ENCODE data around the gene FCHSD2. TPM values are rescaled to one million over a fixed set of nuclear protein-coding genes. Genes with fewer than 3 reads are reported as not detected.
A peak's percentile ranks its signal among the peaks of the same experiment; 100 is the strongest.

Gene FCHSD2
- total and polyA plus RNA-seq, 2 donors (not counting 1 experiment from before 2014, with no cell fraction given), result 113 to 189 TPM

GRCh38 chr11:72824811-72825505, 317.2 kb downstream of the FCHSD2 start:
- Histone ChIP-seq H3K9ac (ENCODE audit: low read length) (no peak overlapping the region), H3K4me2 (replicated peaks; ENCODE audit: low read depth, low read length, poor library complexity, severe bottlenecking) (no peak overlapping the region), H3K4me1 (ENCODE audit: control insufficient read depth in 2 of 2, insufficient read depth in 2 of 2, low read length in 2 of 2) (peaks cover 16 to 44% of the 10 kb centered on the region in 2 donors), H3K27me3 (replicated peaks in 1 of 4; ENCODE audit: control extremely low read depth in 1 of 4, control insufficient read depth in 3 of 4, insufficient read depth in 4 of 4, low read length in 3 of 4) (no peaks in the 10 kb centered on the region), H3K4me3 (ENCODE audit: control extremely low read depth in 1 of 5, extremely low read depth in 1 of 5, insufficient read depth in 1 of 5, low read depth in 2 of 5, low read length in 4 of 5) (no peak overlapping the region), H3K79me2 (ENCODE audit: control insufficient read depth, insufficient read depth, low read length) (no peaks in the 10 kb centered on the region), H4K20me1 (ENCODE audit: control insufficient read depth, insufficient read depth, low read length, poor library complexity, severe bottlenecking) (peaks cover 44% of the 10 kb centered on the region), H2AFZ (ENCODE audit: insufficient read depth, low read depth, low read length, poor library complexity, severe bottlenecking) (no peak overlapping the region), H3K9me3 (ENCODE audit: control extremely low read depth in 1 of 3, control insufficient read depth in 2 of 3, insufficient read depth in 1 of 3, low read length in 2 of 3) (peaks cover 0 to 4% (median 0%) of the 10 kb centered on the region in 3 donors), H3K36me3 (replicated peaks in 1 of 2; ENCODE audit: control extremely low read depth in 1 of 2, control insufficient read depth in 1 of 2, extremely low read depth in 1 of 2, insufficient read depth in 2 of 2, low read length in 1 of 2) (peaks cover 0 to 68% of the 10 kb centered on the region in 2 experiments), H3K27ac (ENCODE audit: low read length in 2 of 2) (peak overlapping the region in 1 of 2 donors; percentile 86)
- Mint-ChIP-seq H3K27ac (peak overlapping the region; percentile 82), H3K4me1 (peaks cover 51% of the 10 kb centered on the region), H3K27me3 (no peaks in the 10 kb centered on the region), H3K9me3 (ENCODE audit: insufficient read depth) (no peaks in the 10 kb centered on the region), H3K4me3 (no peak overlapping the region)
- ChIA-PET CTCF (interaction anchor here (1.0 to 3.0 kb wide), 2 partner anchors 100 to 102 kb away, joined by 3 to 12 read pairs; no protein-coding TSS in a partner anchor), POLR2A (interaction anchor here (0.5 kb wide), 1 partner anchor 25 kb away, joined by 3 read pairs; no protein-coding TSS in a partner anchor)
- TF ChIP-seq EZH2 (IDR thresholded peaks at IDR 0.05; ENCODE audit: borderline replicate concordance, insufficient read depth, low read depth, low read length, poor library complexity, severe bottlenecking), result no peak
- no peak for TF ChIP-seq CTCF (IDR thresholded peaks at IDR 0.05)
- DNase-seq (no peak), ATAC-seq (ENCODE audit: low read depth) (no peak)
- intact Hi-C loops (cut with micrococcal nuclease), result loop anchor here (5.0 kb wide), 1 partner anchor 327 kb away; no protein-coding TSS in a partner anchor
- 86% methylated on average over 13 of the region's 15 CpGs for WGBS (ENCODE audit: insufficient coverage)

- Mint-ChIP-seq H3K4me1 (peaks cover 54% of the 10 kb centered on the region), H3K9me3 (ENCODE audit: insufficient read depth) (no peaks in the 10 kb centered on the region), H3K27me3 (no peaks in the 10 kb centered on the region), H3K4me3 (no peak overlapping the region), H3K27ac (peak overlapping the region; percentile 95)
- H3K27me3 ChIP-seq (replicated peaks in 1 of 4; ENCODE audit: control extremely low read depth in 1 of 4, control insufficient read depth in 3 of 4, insufficient read depth in 4 of 4, low read length in 3 of 4), result no peaks in the 10 kb centered on the region
- H3K27ac ChIP-seq (ENCODE audit: low read length in 2 of 2), result peak overlapping the region in 1 of 2 donors; percentile 86
- H3K4me1 ChIP-seq (ENCODE audit: control insufficient read depth in 2 of 2, insufficient read depth in 2 of 2, low read length in 2 of 2), result peaks cover 16 to 44% of the 10 kb centered on the region in 2 donors
- TF ChIP-seq EZH2 (IDR thresholded peaks at IDR 0.05; ENCODE audit: borderline replicate concordance, insufficient read depth, low read depth, low read length, poor library complexity, severe bottlenecking) (no peak), CTCF (IDR thresholded peaks at IDR 0.05) (no peak)
- H3K9me3 ChIP-seq (ENCODE audit: control extremely low read depth in 1 of 3, control insufficient read depth in 2 of 3, insufficient read depth in 1 of 3, low read length in 2 of 3), result peaks cover 0 to 4% (median 0%) of the 10 kb centered on the region in 3 donors
- intact Hi-C loops (cut with micrococcal nuclease), result loop anchor here (5.0 kb wide), 1 partner anchor 328 kb away; no protein-coding TSS in a partner anchor
- H3K79me2 ChIP-seq (ENCODE audit: control insufficient read depth, insufficient read depth, low read length), result no peaks in the 10 kb centered on the region
- H3K9ac ChIP-seq (ENCODE audit: low read length), result no peak overlapping the region
- H2AFZ ChIP-seq (ENCODE audit: insufficient read depth, low read depth, low read length, poor library complexity, severe bottlenecking), result no peak overlapping the region
- WGBS (ENCODE audit: insufficient coverage), result 91% methylated on average over 7 of the region's 7 CpGs
- no peak overlapping the region for H3K4me2 ChIP-seq (replicated peaks; ENCODE audit: low read depth, low read length, poor library complexity, severe bottlenecking)
- ChIA-PET POLR2A (interaction anchor here (0.6 kb wide), 1 partner anchor 9 kb away, joined by 9 read pairs; no protein-coding TSS in a partner anchor), CTCF (interaction anchor here (0.9 to 3.0 kb wide), 3 partner anchors 8 to 101 kb away, joined by 3 to 12 read pairs (median 11); no protein-coding TSS in a partner anchor)
- peaks cover 42% of the 10 kb centered on the region for H4K20me1 ChIP-seq (ENCODE audit: control insufficient read depth, insufficient read depth, low read length, poor library complexity, severe bottlenecking)
- DNase-seq (peak; percentile 33), ATAC-seq (ENCODE audit: low read depth) (no peak)
- no peak overlapping the region for H3K4me3 ChIP-seq (ENCODE audit: control extremely low read depth in 1 of 5, extremely low read depth in 1 of 5, insufficient read depth in 1 of 5, low read depth in 2 of 5, low read length in 4 of 5)
- peaks cover 0 to 67% of the 10 kb centered on the region in 2 experiments for H3K36me3 ChIP-seq (replicated peaks in 1 of 2; ENCODE audit: control extremely low read depth in 1 of 2, control insufficient read depth in 1 of 2, extremely low read depth in 1 of 2, insufficient read depth in 2 of 2, low read length in 1 of 2)
Observed at GRCh38 chr11:72824020-72824419, 318.1 kb downstream of the FCHSD2 start.

Measured in B cell (primary cell).